HG03460 (cell line): ENCODE measurements around the gene FAM168B.
"Not testable (repeated sequence)": the region's sequence is repeated elsewhere in the genome, so short reads cannot be mapped to it uniquely, and the experiment has no call there.

Source experiments
- ATAC-seq: cut with Tn5 transposase; IDR thresholded peaks from one replicate; pipeline ENCODE4 v1.9.1; 2021; ENCODE audit not compliant: unreplicated experiment

The FAM168B gene

DNA sequence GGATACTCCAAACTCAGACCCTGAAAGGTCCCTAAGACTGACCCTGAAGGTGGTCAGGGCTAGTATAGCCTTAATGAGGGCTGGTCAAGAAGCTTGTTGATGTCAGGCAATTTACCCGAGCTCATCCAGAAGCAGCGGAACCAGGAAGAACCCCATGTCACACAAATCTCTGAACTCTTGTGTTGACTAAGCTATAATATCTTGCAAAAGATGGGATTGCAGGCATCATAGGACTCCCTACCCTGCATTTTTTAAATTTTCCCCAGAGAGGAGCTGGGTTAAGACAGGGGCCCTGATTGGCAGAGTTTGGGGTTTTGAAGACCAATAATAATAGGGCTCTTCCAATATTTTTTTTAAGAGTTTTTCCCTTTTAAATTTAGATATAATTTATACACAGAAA lies 9.9 kb upstream of the FAM168B start:
- ATAC-seq: no peak

DNA sequence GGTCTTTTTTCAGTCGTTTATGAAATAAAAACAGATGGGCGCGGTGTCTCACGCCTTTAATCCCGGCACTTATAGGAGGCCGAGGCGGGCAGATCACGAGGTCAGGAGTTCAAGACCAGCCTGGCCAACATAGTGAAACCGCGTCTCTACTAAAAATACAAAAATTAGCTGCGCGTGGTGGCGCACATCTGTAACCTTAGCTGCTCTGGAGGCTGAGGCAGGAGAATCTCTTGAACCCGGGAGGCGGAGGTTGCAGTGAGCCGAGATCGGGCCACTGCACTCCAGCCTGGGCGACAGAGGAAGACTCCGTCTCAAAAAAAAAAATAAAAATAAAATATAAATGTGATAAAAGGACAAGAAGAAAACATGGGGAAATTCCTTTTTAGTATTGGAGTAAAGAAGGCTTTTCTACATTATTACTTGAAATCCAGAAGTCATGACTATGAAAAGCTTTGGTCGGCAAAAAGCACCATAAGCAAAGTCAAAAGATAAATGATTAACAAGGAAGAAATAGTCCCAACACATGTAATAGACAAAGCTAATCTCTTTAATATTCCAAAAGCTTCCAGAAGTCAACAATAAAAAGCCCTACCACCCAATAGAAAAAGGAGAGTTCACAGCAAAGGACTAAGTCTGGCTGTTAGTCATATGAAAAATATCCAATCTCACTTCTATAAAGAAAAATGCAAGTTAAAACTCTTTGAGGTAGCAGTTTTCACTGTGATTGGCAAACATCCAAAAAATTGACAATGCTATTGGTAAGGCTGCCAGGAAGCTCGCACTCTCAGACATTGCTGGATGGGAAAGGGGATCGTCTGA lies 1.4 kb upstream of the FAM168B start:
- ATAC-seq: no peak

DNA sequence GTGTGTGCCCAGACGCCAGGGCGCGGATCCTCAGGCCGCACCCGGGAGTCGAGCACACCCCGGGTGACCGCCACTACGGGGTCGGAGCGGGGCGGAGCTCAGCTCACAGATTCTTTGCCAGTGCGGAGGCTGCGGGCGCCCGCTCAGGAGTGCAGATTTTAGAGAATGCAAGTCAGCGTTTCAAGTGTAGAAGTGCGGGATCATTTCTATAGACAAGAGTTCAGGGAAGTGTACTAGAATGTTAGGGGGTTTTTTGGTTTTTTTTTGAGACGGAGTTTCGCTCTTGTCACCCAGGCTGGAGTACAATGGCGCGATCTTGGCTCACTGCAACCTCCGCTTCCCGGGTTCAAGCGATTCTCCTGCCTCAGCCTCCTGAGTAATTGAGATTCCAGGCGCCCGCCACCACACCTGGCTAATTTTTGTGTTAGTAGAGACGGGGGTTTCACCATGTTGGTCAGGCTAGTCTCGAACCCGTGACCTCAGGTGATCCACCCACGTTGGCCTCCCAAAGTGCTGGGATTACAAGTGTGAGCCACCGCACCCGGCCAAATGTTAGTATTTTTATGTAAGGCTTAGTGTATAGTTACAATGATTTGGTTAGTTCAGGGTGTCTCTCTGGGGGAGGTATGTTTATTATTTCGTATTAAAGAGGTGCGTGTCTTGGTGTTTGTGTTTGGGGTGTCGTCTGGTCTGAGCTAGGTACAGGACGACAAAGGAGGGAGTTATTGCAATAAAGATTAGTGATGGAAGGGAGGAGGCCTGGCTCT lies 619 bp upstream of the FAM168B start:
- peak; percentile 70 for ATAC-seq

DNA sequence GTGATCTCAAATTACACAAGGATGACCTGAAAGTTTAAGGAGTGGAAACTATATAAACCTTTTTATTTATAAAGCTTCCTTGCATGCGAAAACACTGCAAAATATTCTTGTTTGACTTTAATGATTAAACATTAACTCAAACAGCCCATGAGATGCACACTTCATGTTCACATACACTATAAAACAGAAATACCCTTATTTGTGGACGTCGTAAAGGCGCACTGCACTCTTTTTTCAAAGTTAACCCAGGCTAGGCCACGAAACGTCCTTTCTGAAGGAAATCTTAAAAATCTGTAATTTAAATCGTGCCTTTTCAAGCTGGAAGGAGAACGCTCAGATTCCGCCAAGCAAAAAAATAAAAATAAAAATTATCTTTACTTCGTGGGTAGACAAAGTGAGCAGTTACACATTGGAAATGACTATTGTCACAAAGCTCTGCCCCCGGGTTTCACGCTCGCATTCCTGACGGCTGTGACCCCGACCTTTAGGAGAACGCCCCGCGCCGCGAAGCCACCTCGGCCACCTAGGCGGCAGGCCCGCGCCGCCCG lies 728 bp downstream of the FAM168B start:
- ATAC-seq: no peak

DNA sequence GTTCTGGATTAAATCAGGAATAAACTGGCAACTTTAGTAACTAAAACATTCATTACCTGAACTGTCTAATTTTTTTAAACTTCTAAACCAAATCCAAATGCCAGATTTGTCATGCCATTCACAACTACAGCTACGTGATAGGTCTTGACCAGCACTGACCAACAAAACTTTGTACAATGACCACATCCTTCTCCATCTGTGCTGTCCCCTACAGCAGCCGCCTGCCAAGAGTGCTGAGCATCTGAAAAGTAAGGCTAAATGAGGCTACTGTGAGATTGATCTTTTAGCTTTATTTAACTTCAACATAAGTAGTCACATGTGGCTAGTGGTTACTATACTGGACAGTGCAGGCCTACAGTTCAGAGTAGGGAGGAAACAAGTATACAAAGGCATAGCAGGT lies 7.6 kb downstream of the FAM168B start:
- no peak for ATAC-seq

DNA sequence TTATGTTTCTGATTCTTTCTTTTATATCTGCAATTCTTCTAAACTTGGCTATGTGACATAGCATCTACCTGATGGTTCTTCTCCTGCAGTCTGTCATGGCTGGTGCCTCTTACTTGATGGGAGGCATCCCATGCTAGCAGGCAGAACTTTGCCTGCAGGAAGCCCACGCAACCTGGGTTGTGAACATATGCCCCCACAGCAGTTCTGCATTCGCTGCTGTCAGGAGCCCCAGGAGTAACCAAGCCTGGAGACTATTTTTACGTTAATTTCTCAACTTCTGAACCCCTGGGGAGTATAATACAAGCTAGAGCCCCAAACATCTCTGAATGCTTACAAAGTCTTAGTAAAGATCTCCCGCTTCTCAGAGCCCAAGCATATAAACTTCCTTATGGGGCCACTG lies 12.1 kb downstream of the FAM168B start:
- ATAC-seq: no peak

DNA sequence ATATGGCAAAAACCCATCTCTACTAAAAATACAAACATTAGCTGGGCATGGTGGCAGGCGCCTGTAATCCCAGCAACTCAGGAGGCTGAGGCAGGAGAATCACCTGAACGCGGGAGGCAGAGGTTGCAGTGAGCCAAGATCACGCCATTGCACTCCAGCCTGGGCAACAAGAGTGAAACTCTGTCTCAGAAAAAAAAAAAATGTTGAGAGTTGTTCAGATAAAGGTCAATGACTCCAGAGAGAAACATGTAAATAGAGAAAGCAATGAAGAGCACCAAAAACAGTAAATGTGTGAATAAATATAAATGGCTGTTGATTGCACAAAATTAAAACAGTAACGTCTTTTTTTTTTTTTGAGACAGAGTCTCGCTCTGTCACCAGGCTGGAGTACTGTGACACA lies 13.3 kb downstream of the FAM168B start:
- ATAC-seq: not testable (repeated sequence)

DNA sequence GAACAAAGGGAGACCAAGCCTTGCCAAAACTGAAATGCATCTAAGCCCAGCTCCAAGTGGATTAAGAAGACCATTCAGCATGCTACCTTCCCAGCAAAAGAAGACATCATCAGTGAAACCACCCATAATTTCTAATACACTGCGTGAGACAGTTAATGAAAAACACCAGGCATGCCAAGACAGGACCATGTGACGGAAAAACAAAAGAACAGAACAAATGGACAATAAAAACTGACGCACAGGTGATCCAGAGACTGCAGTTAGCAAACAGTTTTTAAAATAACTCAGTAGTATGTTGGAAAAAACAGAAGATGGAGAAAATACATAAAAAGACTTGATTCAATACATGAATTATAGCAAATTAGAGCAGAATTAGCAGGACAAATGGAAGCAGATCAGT lies 15.3 kb downstream of the FAM168B start:
- no peak for ATAC-seq

DNA sequence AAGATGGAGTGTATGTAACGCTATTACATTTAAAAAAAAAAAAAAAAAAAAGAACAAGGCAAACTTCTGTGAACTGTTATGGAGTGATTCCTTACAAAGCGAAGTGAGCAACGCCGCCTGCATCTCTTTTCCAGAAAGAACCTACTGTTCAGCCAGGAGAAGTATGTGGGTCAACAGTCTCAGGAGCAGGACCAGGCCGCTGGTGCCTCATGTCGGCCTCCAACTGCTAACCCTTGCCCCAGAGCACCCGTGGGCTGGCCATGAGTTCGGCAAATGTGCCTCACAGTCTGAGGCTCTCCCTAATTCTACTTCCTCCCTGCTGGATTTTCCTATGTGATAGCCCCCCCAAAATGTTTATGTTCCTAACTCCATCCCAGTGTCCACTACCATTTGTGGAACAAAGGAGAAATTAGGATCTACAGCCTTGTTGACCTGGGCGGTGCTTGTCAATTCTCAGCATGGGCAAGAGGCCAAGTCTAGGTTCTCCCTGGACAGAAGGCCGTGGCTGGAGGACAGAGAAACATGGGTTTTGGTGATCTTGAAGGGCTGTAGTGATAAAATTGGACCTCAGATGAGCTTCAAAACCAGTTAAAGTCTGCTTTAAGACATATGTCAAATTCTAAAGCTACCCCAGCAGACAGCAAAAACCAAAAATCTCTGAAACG lies 15.9 kb downstream of the FAM168B start:
- no peak for ATAC-seq

DNA sequence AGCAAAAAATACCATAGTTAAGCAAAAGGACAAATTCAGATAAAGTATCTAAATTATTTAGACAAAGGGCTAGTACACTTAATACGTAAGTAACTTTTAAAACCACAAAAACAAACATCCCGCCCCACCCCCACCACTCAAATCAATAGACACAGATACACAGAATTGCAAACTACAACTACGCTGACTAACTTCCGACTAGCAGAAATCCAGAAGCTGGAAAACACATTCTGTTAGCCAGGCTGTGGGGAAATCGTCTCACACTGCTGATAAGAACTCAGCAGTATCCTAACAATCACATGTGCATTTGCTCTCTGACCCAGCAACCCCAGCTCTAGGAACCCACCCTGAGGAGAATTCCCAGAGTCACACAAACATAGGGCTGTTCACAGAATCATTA lies 16.6 kb downstream of the FAM168B start:
- ATAC-seq: no peak

DNA sequence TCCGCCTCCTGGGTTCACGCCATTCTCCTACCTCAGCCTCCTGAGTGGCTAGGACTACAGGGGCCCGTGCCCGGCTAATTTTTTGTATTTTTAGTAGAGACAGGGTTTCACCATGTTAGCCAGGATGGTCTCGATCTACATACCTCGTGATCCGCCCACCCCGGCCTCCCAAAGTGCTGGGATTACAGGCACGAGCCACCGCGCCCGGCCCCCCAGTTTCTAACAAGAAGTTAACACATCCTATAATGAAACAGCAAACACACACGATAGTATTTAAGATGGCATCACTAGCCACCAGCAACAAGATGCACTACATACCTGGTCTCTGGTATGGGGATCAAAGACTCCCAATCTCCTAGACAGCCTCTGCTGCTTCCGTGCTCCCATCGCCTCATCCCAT lies 17.7 kb downstream of the FAM168B start:
- not testable (repeated sequence) for ATAC-seq

DNA sequence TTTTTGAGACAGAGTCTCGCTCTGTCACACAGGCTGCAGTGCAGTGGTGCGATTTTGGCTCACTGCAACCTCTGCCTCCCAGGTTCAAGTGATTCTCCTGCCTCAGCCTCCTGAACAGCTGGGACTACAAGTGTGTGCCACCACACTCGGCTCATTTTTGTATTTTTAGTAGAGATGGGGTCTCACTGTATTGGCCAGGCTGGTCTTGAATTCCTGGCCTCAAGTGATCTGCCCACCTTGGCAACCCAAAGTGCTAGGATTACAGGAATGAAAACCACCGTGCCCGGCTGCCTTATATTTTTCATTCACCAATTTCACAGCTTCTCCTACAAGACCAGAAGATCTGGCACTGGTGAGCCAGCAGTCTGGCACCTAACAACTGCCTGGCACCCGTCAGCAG lies 25.1 kb downstream of the FAM168B start:
- ATAC-seq: not testable (repeated sequence)

DNA sequence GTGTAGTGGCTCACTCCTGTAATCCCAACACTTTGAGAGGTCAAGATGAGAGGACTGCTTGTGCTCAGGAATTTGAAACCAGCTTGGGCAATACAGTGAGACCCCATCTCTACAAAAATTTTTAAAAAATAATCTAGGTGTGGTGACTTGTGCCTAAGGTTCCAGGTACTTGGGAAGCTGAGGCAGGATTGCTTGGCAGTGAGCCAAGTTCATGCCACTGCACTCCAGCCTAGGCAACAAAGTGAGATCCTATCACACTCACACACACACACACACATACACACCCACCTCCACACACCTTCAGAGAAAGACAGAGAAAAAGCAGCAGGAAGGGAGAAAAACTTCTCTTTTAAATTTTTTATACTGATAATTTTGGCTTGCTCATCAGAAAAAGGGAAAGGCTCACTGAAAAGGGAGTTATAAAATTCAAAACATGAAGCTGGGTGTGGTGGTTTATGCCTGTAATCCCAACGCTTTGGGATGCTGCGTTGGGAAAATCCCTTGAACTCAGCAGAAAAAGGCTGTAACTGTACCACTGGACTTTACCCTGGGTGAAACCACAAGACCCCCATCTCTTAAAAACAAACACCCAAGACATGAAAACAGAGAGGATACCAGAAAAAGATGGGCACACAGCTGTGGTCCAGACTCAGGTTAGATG lies 25.7 kb downstream of the FAM168B start:
- no peak for ATAC-seq

DNA sequence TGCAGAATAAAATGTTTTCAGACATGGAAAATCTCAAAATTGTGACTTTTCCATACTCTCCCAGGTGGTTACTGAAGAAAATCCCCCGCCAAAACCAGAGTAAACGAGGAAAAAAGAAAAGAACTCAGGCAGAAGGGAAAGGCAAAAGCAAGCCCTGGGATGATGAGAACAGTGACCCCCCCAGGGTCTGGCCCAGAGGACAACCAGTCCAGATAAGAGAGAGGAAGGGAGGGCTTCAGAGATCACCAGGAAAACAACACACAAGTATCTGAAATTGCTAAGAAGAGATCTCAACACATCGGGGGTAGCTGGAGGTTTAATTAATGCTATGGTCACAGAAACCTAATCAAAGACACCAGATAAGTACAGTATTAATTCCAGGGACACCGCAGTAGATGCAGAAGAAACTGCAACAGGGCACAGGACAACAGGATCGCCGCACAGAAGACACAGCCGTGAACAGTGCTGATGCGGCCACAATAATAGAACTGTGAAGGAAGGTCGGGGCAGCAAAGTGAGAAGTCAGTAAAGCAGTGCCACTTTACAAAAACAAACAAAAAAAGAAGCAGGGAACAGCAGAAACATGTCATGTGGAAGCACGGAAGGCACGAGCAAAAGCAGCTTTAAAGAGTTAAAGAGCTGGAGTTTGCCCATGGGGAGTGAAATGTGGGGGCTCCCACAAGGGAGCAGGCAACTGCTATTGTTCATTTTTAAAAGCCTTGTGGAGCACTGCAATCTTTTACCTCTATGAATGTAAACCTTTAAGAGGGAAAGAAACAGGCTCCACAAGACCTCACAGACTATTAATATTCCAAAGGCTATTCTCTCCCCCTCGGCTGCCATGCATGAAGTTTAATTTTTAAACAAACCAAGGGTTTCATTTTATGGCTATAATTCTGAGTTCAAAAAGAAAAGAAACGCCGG lies 28.4 kb downstream of the FAM168B start:
- no peak for ATAC-seq

DNA sequence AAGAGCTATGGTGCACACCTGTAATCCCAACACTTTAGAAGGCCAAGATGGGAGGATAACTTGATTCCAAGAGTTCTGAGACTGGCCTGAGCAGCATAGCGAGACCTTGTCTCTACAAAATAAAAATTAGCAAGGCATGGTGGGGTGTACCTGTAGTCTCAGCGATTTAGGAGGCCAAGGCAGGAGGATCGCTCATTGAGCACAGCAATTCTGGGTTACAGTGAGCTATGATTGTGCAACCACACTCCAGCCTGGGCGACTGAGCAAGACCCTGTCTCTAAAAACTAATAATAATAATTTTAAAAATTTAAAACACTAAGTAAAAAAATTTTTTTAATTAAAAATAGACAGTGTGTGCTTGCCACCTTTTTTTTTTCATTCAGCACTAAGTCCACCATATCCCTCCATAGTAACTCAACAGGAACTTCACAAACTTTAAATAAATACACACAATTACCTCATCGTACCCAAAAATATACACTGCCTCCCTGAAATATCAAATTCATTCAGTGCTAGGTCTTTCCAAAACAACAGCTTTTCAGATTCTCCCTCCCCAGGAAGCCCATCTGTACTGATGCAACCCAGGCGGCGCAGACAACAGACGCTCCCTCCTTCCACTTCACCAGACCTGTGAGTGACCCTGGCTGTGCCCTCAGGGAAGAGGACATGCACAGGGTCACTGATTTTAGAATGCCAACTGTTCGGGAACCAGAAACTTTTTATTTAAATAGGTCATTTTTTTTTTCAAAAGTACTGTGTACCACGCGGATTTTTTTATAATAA lies 29.6 kb downstream of the FAM168B start:
- no peak for ATAC-seq

DNA sequence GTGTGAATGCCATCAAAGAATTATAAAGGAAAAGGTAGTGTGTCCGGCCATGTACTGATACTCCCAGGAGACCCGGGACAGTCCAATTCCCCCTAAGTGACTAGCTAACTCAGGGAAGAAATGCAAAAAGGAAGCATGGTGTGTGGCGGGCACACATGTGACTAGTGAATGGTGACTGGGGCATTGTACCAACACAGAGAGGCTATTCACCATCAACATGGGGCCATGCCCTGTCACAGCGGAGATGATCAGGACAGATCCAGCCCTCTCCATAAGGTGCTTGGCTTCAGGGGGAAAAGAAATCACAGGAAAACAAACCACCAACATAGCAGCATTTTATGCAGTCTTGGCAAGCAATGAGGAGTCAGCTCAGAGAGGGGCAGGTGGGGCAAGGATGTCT lies 34.3 kb downstream of the FAM168B start:
- ATAC-seq: no peak

DNA sequence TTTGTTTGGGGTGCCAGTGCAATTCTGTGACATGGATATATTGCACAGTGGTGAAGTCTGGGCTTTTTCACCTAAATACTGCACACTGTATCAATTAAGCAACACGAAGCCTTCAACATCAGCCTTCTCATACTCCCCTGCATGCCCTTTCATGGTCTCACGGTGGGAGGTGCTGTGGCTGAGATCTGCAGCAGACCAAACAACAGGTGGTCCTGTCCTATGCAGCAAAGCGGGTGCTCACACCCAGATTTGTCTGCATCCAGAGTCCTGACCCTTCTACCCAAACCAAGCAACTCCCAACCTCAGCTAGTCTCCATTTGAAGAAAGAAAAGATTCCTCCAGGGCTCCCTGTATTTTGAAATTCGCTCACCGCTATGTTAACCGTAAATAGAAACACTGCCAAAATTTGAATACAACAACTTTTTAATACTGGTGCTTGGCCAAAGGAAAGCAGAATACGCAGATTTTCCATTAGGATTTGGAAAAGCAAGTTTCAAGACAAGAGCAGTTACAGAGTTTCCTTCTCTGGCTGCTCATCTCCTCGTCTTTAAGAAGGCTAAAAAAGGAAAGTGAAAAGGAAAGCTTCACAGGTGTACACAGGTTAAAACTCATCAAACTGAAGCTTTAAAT lies 34.9 kb downstream of the FAM168B start:
- ATAC-seq: no peak

DNA sequence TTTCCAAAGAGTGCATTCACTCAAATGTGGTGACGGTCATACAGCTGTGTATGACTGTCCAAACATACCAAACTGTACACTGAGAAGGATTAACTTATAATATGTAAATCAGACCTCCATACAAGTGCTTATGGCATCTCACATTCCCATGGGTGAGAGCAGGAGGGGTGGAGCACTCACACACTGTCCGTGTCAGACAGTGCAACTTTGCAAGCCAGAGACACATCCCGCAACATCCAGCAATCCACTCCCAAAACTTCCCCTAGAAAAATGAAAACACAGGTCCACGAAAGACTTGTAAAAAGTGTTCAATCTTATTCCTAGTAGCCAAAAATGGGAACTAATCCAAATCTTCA lies 36.4 kb downstream of the FAM168B start:
- no peak for ATAC-seq
